Activated CD8-positive, alpha-beta memory T cell treated with anti-CD3 and anti-CD28 coated beads, Interleukin-2, amount 50 U/mL, for 1 hour (primary cell): ENCODE results near the gene BAG5.

ENCODE experiments used
- DNase-seq: peaks from one replicate; pipeline ENCODE4 v3.0.0-alpha.2; 2020; ENCODE audit errors: extremely low read depth

Gene BAG5

GRCh38 chr14:103563844-103564505 lies 1.5 kb upstream of the BAG5 start:
- no peak for DNase-seq

GRCh38 chr14:103563226-103563620 lies 766 bp upstream of the BAG5 start:
- DNase-seq, result no peak

- DNase-seq, result no peak
Measured at GRCh38 chr14:103562179-103562428, 353 bp downstream of the BAG5 start.

- no peak for DNase-seq
Measured at GRCh38 chr14:103561381-103562178, 877 bp downstream of the BAG5 start.

GRCh38 chr14:103560691-103561090 lies 1.8 kb downstream of the BAG5 start:
- DNase-seq, result no peak

- no peak for DNase-seq
Measured at GRCh38 chr14:103559766-103560165, 2.7 kb downstream of the BAG5 start.

- no peak for DNase-seq
Measured at GRCh38 chr14:103558071-103558882, 4.2 kb downstream of the BAG5 start.

- DNase-seq, result no peak
Measured at GRCh38 chr14:103556946-103557758, 5.3 kb downstream of the BAG5 start.

- no peak for DNase-seq
Measured at GRCh38 chr14:103555559-103556337, 6.7 kb downstream of the BAG5 start.

GRCh38 chr14:103552846-103553210 lies 9.6 kb downstream of the BAG5 start:
- no peak for DNase-seq

- no peak for DNase-seq
Measured at GRCh38 chr14:103552011-103552845, 10.2 kb downstream of the BAG5 start.

- no peak for DNase-seq
Measured at GRCh38 chr14:103551338-103551762, 11.1 kb downstream of the BAG5 start.

GRCh38 chr14:103550451-103551337 lies 11.8 kb downstream of the BAG5 start:
- no peak for DNase-seq

- no peak for DNase-seq
Measured at GRCh38 chr14:103549361-103550311, 12.8 kb downstream of the BAG5 start.

- no peak for DNase-seq
Measured at GRCh38 chr14:103548463-103549351, 13.8 kb downstream of the BAG5 start.

GRCh38 chr14:103547941-103548462 lies 14.5 kb downstream of the BAG5 start:
- DNase-seq, result no peak

GRCh38 chr14:103547455-103547940 lies 15.0 kb downstream of the BAG5 start:
- DNase-seq, result no peak
